Measurements from ENCODE around the gene EPHA7. TPM values are rescaled to one million over a fixed set of nuclear protein-coding genes. Genes with fewer than 3 reads are reported as not detected.

Gene EPHA7
- total RNA-seq, 1 donor from 2014 or later = not detected

- Mint-ChIP-seq H3K4me1 (ENCODE audit: low read depth) (no peaks in the 10 kb centered on the region), H3K4me3 (ENCODE audit: low read depth) (no peak overlapping the region), H3K9me3 (no peaks in the 10 kb centered on the region), H3K27ac (no peak overlapping the region), H3K27me3 (ENCODE audit: low read depth) (no peaks in the 10 kb centered on the region), H3K36me3 (ENCODE audit: low read depth) (no peaks in the 10 kb centered on the region)
- intact Hi-C loops (cut with micrococcal nuclease) = no loop called here
- no peak for DNase-seq (ENCODE audit: low spot score)
These were observed 170.7 kb downstream of the EPHA7 start for GRCh38 chr6:93248631-93249030.

DNA sequence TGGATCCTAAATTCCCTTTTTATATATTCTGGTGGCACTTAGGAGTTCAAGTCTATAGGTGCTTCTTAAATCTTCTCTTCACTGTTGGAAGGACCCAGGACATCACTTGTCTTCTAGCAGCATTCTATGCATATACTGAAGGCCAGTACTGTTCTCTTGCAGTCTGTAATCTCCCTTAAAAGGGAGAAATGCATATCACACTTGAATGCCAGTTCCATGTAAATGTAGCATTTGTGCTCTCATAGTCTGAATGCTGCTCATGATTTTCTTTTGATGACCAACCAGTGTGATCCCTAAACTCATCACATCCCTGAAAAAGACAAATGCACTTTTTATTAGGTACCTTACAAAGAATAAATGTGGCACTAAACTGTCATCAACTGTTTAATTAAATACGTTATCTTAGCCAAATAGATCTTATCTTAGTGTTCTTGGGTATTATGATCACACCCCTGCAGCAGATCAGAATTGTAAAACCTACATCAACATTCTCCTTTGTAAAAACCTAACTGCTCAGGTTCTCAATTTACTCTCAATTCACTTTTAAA lies 176.1 kb downstream of the EPHA7 start:
- Mint-ChIP-seq H3K27me3 (ENCODE audit: low read depth) (no peaks in the 10 kb centered on the region), H3K4me1 (ENCODE audit: low read depth) (no peaks in the 10 kb centered on the region), H3K4me3 (ENCODE audit: low read depth) (no peak overlapping the region), H3K9me3 (no peaks in the 10 kb centered on the region), H3K27ac (no peak overlapping the region), H3K36me3 (ENCODE audit: low read depth) (no peaks in the 10 kb centered on the region)
- DNase-seq (ENCODE audit: low spot score) = no peak
- intact Hi-C loops (cut with micrococcal nuclease) = no loop called here

- Mint-ChIP-seq H3K36me3 (ENCODE audit: low read depth) (no peaks in the 10 kb centered on the region), H3K27ac (no peak overlapping the region)
- intact Hi-C loops (cut with micrococcal nuclease) = no loop called here
These were observed 177.3 kb downstream of the EPHA7 start for GRCh38 chr6:93242049-93242448.

GRCh38 chr6:93238632-93239031 lies 180.7 kb downstream of the EPHA7 start:
- Mint-ChIP-seq H3K27ac (no peak overlapping the region), H3K36me3 (ENCODE audit: low read depth) (no peaks in the 10 kb centered on the region), H3K4me1 (ENCODE audit: low read depth) (no peaks in the 10 kb centered on the region), H3K4me3 (ENCODE audit: low read depth) (no peak overlapping the region), H3K9me3 (no peaks in the 10 kb centered on the region), H3K27me3 (ENCODE audit: low read depth) (no peaks in the 10 kb centered on the region)
- intact Hi-C loops (cut with micrococcal nuclease) = no loop called here
- no peak for DNase-seq (ENCODE audit: low spot score)

More at GRCh38 chr6:93242049-93242448, 177.3 kb downstream of the EPHA7 start:
- no peak overlapping the region for H3K4me3 Mint-ChIP-seq (ENCODE audit: low read depth)
- no peaks in the 10 kb centered on the region for H3K9me3 Mint-ChIP-seq
- no peaks in the 10 kb centered on the region for H3K4me1 Mint-ChIP-seq (ENCODE audit: low read depth)
- H3K27me3 Mint-ChIP-seq (ENCODE audit: low read depth) = no peaks in the 10 kb centered on the region
- no peak for DNase-seq (ENCODE audit: low spot score)

- Mint-ChIP-seq H3K36me3 (ENCODE audit: low read depth) (no peaks in the 10 kb centered on the region), H3K27ac (no peak overlapping the region), H3K4me1 (ENCODE audit: low read depth) (no peaks in the 10 kb centered on the region), H3K9me3 (no peaks in the 10 kb centered on the region), H3K27me3 (ENCODE audit: low read depth) (no peaks in the 10 kb centered on the region), H3K4me3 (ENCODE audit: low read depth) (no peak overlapping the region)
- intact Hi-C loops (cut with micrococcal nuclease) = no loop called here
- DNase-seq (ENCODE audit: low spot score) = no peak
These were observed 183.6 kb downstream of the EPHA7 start for GRCh38 chr6:93235775-93236174.

DNA sequence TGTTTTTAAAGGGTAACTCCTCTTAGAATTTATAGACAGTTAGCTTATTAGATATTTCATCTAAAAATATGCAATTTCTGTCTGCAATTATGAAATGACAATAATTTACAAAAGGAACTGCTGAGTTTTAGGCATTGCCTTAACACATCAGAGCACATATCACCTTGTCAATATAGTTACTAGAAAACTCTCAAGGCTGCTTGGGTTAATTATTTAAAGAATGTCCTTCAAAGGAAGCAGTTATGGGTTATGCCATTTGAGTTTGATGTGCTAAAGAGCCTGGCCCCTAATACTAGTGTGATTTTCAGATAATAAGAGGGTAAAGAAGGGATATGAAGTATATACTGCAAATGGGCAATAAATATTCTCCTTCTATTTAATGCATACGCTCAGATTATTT lies 192.5 kb downstream of the EPHA7 start:
- no peak overlapping the region for H3K4me3 Mint-ChIP-seq (ENCODE audit: low read depth)
- H3K27ac Mint-ChIP-seq = no peak overlapping the region
- H3K27me3 Mint-ChIP-seq (ENCODE audit: low read depth) = no peaks in the 10 kb centered on the region
- no peaks in the 10 kb centered on the region for H3K9me3 Mint-ChIP-seq
- intact Hi-C loops (cut with micrococcal nuclease) = no loop called here
- H3K36me3 Mint-ChIP-seq (ENCODE audit: low read depth) = no peaks in the 10 kb centered on the region
- no peaks in the 10 kb centered on the region for H3K4me1 Mint-ChIP-seq (ENCODE audit: low read depth)
- no peak for DNase-seq (ENCODE audit: low spot score)

- no peaks in the 10 kb centered on the region for H3K27me3 Mint-ChIP-seq (ENCODE audit: low read depth)
- no peaks in the 10 kb centered on the region for H3K4me1 Mint-ChIP-seq (ENCODE audit: low read depth)
- H3K9me3 Mint-ChIP-seq = peaks cover 11% of the 10 kb centered on the region
- intact Hi-C loops (cut with micrococcal nuclease) = no loop called here
- no peak for DNase-seq (ENCODE audit: low spot score)
- H3K36me3 Mint-ChIP-seq (ENCODE audit: low read depth) = no peaks in the 10 kb centered on the region
- no peak overlapping the region for H3K27ac Mint-ChIP-seq
- H3K4me3 Mint-ChIP-seq (ENCODE audit: low read depth) = no peak overlapping the region
These were observed 197.1 kb downstream of the EPHA7 start for GRCh38 chr6:93222071-93222851.

DNA sequence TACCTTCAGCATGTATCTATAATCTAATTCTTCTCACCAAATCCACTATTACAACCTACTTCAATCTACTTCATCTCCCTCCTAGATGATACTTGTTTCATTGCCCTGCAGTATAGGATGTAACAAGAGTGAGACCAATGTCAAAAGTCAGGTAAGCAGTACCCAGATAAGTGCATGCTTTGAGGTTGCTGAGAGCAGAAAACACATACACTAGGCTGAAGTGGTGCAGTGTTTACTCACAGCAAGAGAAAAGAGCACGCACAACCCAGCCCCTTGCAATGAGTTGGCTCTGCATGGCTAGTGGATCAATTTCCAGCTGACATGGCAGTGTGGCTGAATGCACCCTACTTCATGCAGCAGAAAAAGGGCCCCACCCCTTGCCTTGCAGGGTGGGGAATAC lies 199.9 kb downstream of the EPHA7 start:
- Mint-ChIP-seq H3K4me3 (ENCODE audit: low read depth) (no peak overlapping the region), H3K27ac (no peak overlapping the region)
- no peak for DNase-seq (ENCODE audit: low spot score)

DNA sequence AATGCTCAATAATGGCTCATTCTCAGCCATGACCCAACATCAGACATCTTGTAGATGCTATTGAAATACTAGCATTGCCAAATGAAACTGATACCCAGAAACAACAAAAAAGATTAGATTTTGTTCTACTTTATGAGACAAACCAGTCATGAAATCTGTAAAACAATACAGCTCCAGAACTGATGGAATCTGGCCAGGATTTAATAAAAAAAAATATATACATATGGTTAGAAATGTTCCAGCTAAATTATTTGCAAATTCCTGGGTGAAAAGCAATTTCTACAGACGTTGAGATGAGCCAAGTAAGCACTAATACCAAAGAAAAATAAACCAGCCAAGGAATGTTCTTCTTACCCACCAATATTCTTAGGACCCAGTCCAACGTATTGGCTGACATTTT lies 201.3 kb downstream of the EPHA7 start:
- no peak overlapping the region for H3K27ac Mint-ChIP-seq
- peaks cover 25% of the 10 kb centered on the region for H3K9me3 Mint-ChIP-seq
- H3K4me3 Mint-ChIP-seq (ENCODE audit: low read depth) = no peak overlapping the region
- H3K36me3 Mint-ChIP-seq (ENCODE audit: low read depth) = no peaks in the 10 kb centered on the region
- intact Hi-C loops (cut with micrococcal nuclease) = no loop called here
- DNase-seq (ENCODE audit: low spot score) = no peak
- H3K4me1 Mint-ChIP-seq (ENCODE audit: low read depth) = no peaks in the 10 kb centered on the region
- no peaks in the 10 kb centered on the region for H3K27me3 Mint-ChIP-seq (ENCODE audit: low read depth)

More for the DNA sequence above, 199.9 kb downstream of the EPHA7 start:
- intact Hi-C loops (cut with micrococcal nuclease) = no loop called here
- Mint-ChIP-seq H3K9me3 (peaks cover 22% of the 10 kb centered on the region), H3K36me3 (ENCODE audit: low read depth) (no peaks in the 10 kb centered on the region), H3K4me1 (ENCODE audit: low read depth) (no peaks in the 10 kb centered on the region), H3K27me3 (ENCODE audit: low read depth) (no peaks in the 10 kb centered on the region)

DNA sequence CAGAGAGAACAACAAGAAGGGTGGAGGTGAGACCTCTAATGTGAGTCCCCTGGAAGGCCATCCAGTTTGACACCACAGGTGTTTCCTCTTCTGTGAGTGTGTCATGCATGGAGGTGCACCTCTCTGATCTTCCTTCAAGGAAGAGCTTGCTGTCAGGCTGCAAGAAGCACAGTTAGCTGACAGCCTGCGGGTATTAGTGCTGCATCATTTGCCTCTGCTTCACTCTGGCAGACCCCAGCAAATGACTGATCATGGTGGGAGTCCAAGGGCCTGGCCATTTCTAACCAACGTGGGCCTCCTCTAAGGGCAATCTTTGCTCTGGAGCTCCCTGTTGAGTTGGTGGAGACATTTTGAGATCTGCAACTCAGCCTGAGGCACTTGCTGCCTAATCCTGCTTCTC lies 206.3 kb downstream of the EPHA7 start:
- H3K9me3 Mint-ChIP-seq = peaks cover 24% of the 10 kb centered on the region
- H3K27ac Mint-ChIP-seq = no peak overlapping the region
- no peaks in the 10 kb centered on the region for H3K27me3 Mint-ChIP-seq (ENCODE audit: low read depth)
- no peaks in the 10 kb centered on the region for H3K4me1 Mint-ChIP-seq (ENCODE audit: low read depth)
- DNase-seq (ENCODE audit: low spot score) = no peak
- no peak overlapping the region for H3K4me3 Mint-ChIP-seq (ENCODE audit: low read depth)
- H3K36me3 Mint-ChIP-seq (ENCODE audit: low read depth) = no peaks in the 10 kb centered on the region
- intact Hi-C loops (cut with micrococcal nuclease) = no loop called here

- DNase-seq (ENCODE audit: low spot score) = no peak
- no peaks in the 10 kb centered on the region for H3K27me3 Mint-ChIP-seq (ENCODE audit: low read depth)
- intact Hi-C loops (cut with micrococcal nuclease) = no loop called here
- no peak overlapping the region for H3K4me3 Mint-ChIP-seq (ENCODE audit: low read depth)
- no peak overlapping the region for H3K27ac Mint-ChIP-seq
- H3K4me1 Mint-ChIP-seq (ENCODE audit: low read depth) = no peaks in the 10 kb centered on the region
- no peaks in the 10 kb centered on the region for H3K36me3 Mint-ChIP-seq (ENCODE audit: low read depth)
- H3K9me3 Mint-ChIP-seq = peaks cover 13% of the 10 kb centered on the region
These were observed 208.5 kb downstream of the EPHA7 start for GRCh38 chr6:93210908-93211307.

GRCh38 chr6:93209358-93209757 lies 210.0 kb downstream of the EPHA7 start:
- Mint-ChIP-seq H3K9me3 (peaks cover 13% of the 10 kb centered on the region), H3K27ac (no peak overlapping the region), H3K36me3 (ENCODE audit: low read depth) (no peaks in the 10 kb centered on the region), H3K4me3 (ENCODE audit: low read depth) (no peak overlapping the region), H3K27me3 (ENCODE audit: low read depth) (no peaks in the 10 kb centered on the region), H3K4me1 (ENCODE audit: low read depth) (no peaks in the 10 kb centered on the region)
- DNase-seq (ENCODE audit: low spot score) = no peak
- intact Hi-C loops (cut with micrococcal nuclease) = no loop called here

GRCh38 chr6:93196406-93196970 lies 222.9 kb downstream of the EPHA7 start:
- no peaks in the 10 kb centered on the region for H3K36me3 Mint-ChIP-seq (ENCODE audit: low read depth)
- H3K4me3 Mint-ChIP-seq (ENCODE audit: low read depth) = no peak overlapping the region
- DNase-seq (ENCODE audit: low spot score) = no peak
- no peak overlapping the region for H3K27ac Mint-ChIP-seq
- no peaks in the 10 kb centered on the region for H3K4me1 Mint-ChIP-seq (ENCODE audit: low read depth)
- peaks cover 18% of the 10 kb centered on the region for H3K9me3 Mint-ChIP-seq
- no peaks in the 10 kb centered on the region for H3K27me3 Mint-ChIP-seq (ENCODE audit: low read depth)
- intact Hi-C loops (cut with micrococcal nuclease) = no loop called here
